HG03439 (cell line): Measurements from ENCODE around the gene CARD10.

Source experiments
- ATAC-seq: cut with Tn5 transposase; IDR thresholded peaks from one replicate; pipeline ENCODE4 v1.9.1; 2021; ENCODE audit warnings: mild to moderate bottlenecking, moderate library complexity; ENCODE audit not compliant: unreplicated experiment

CARD10 gene

GRCh38 chr22:37445501-37445900 lies 73.7 kb downstream of the CARD10 start:
- no peak for ATAC-seq

DNA sequence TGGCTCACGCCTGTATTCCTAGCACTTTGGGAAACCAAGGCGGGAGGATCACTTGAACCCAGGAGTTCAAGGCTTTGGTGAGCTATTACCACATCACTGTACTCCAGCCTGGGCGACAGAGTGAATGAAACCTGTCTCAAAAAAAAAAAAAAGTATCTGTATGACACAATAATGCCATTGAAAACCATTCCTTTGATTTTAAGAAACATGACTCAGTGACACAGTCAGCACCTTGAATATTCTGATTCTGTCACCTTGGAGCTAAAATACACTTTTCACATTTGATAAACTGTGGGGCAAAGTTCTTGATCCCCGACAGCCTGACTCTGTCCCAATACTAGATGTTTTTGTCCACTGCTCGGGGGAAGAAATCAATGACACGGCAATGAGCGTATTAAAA lies 75.2 kb downstream of the CARD10 start:
- no peak for ATAC-seq

DNA sequence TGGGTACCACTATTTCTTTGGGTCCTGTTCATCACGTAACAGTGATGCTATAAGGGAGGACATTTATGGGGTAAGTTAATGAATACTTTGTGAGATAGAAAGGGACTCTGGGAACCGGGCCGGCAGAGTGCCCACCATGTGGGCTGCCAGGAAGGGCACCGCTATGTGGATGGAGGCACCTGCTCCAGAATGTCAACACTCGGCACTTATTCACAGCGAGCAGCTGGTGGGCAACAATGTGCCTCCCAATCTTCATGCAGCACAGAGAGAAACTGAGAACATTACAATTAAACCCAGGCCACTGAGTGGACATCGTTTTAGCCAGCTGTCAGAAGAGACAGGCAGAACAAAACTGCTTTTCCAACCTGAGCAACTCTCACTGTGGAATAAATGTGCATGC lies 76.1 kb downstream of the CARD10 start:
- no peak for ATAC-seq

GRCh38 chr22:37442537-37442936 lies 76.7 kb downstream of the CARD10 start:
- ATAC-seq, result no peak

DNA sequence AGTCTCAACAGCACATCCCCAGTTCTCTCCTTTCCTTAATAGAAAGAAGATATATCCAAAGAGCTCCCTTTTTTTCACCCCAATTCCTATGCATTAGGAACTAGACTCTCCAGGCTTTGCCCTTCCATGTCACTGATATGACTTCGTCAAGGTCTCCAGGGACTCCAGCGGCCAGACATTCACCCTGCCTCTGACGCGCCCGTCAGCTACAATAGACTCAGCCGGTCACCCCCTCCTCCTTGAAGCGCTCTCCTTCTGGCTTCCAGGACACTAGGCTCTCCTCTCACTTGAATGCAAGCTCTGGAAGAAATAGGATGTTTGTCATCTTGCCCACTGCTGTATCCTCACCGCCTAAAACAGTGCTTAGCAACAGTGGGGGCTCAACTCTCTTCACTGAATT lies 77.1 kb downstream of the CARD10 start:
- ATAC-seq, result no peak

GRCh38 chr22:37440875-37441274 lies 78.3 kb downstream of the CARD10 start:
- ATAC-seq, result no peak
